NCI-H748 treated with DMSO at 0.1 percent for 48 hours (cell line): ENCODE data around the gene ELMO1.

Source experiments
- DNase-seq: peaks from one replicate; lab custom pipeline; 2025; lab: John Stamatoyannopoulos, UW

Gene ELMO1

DNA sequence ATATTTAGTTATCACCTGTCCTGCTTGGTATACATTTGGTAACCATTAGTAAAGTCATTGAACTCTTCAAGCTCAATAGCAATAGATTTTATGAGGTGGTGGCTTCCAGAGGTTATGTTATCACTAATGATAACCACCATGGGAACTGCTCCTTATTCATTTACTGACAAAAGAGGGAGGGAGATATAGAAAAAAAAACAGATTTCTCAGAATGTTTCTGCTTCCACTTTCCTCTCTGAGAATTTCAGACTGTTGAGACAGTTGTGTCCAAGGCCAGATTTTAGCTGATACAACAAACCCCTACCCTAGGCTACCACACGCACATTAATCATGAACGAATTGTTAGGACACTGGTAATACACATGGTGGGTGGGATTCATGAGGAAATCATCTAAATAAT lies 570.4 kb downstream of the ELMO1 start:
- no peak for DNase-seq

DNA sequence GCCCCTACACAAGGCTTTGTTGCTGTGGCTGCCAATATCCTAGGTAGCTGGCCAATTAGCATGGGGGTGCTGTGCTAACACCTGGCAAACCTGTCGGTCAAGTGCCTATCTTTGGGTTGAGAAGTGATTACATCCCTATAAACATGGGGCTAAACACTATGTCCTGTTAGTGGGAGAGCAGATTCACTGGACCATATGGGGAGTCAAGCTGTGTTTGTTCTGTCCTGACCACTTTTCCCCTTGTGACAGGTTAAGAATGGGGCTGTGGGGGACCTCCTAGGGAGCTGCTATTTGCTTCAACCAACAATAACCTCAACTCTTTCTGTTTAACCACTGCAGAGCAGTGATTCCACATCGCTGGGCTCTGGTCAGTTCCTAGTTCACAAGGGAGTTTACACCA lies 572.9 kb downstream of the ELMO1 start:
- DNase-seq, result peak; percentile 87

DNA sequence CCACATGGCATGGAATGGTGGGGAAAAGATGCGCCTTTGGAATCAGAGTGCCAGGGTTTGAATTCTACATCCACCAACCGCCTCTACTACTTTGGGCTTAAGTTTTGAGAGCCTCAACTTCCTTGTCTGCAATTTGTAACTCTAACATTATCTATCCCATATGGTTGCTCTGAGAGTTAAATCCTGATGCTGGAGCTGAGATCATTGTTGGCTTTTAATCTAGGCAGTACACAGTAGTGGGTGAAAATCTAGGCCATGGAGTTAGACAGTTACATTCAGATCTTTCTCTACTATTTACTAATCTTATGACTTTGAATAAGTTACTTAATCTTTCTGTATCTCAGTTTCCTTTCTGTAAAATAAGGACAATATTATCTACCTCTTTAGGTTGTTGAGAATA lies 574.6 kb downstream of the ELMO1 start:
- no peak for DNase-seq

DNA sequence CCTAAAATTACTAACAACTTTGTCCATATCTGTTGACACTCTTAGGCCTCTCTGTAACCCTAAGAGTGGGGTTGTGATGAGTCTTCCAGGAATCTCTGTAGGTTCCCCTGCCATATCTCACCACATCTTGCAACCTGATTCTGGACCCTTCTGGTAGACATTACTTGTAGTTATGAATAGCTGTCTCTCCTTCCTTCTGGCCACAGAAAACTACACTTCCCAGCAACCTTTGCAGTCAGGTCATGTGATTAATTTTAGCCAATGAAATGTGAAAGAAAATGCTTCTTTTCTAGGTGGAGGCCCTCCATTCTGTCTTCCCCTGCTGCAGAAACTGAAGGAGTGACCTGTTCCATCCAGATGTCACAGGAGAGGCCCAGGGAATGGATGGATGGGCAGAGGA lies 576.8 kb downstream of the ELMO1 start:
- no peak for DNase-seq

DNA sequence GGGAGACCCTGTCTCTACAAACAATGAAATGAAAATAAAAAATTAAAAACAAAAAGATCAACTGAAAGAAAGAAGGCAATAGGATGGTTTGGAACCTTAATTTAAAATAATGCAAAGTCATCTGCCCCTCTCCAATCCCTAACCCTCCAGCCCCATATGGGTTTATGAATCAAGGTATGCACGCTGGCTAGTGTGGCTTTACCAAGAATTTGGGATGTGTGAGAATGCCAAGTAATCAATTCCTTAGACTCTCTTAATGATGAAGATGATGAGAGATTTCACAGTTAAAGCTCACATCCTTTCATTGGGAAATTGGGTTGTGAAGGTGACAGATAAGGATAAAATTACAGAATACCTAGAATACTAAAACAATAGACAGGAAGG lies 577.3 kb downstream of the ELMO1 start:
- DNase-seq, result no peak

DNA sequence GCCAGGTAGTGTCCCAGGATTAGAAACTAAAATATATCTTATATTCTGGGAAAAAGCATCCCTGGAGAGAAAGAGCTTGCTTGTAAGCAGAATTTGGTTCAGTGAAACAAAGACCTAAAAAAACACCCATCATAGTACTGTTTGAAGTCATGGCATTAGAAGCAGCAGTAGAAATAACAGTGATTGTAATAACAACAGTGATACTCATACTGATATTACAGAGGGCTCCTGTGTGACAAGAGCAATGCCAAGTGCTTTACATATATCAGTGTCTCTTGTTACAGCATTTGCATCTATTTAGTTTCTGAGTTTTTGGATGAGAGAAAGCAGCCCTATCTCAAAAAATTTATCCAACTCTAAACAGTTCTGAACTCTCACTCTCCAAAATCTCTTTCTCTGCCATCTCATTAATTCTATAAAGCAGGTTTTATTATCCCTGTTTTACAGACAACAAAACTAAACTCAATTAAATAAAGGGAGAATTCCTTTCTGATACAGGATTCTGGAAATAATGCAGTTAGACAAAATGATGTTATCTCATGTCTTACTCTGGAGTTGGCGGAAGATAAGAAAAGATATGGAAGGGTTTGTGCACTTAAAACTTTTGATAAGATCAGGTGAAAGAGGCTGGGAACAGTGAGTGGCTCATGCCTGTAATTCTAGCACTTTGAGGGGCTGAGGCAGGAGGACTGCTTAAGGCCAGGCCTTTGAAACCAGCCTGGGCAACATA lies 577.9 kb downstream of the ELMO1 start:
- no peak for DNase-seq

DNA sequence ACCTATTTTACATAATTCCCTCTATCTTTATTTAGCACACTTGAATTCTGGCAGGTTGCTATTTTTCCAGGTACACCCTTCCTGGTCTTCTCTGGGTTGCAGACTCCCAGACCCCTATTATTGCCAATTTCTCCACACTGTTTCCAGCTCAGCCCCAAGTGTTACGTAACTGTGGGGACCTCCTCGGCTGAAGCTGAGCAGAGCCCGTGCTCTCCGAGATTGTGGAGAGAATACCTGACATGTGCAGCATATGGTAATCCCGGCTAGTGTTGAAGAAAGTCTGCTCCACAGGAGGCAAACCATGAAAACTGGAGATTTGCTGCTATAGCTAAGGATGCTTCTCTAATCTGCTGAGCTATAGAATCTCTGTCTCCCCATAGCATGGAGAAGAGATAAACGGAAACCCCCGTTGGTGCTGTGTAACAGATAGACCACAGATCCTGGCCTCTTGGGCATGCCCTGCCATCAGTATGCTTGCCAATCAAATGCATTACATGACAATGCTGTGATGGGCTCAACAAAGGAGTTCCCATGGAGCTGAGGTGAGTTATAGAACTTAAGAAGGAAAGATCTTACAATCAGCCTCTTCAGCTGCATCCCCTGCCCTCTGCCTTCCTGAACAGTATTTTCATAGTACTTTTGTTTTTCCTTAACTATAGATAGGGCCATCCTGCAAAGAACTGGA lies 579.8 kb downstream of the ELMO1 start:
- DNase-seq, result no peak

DNA sequence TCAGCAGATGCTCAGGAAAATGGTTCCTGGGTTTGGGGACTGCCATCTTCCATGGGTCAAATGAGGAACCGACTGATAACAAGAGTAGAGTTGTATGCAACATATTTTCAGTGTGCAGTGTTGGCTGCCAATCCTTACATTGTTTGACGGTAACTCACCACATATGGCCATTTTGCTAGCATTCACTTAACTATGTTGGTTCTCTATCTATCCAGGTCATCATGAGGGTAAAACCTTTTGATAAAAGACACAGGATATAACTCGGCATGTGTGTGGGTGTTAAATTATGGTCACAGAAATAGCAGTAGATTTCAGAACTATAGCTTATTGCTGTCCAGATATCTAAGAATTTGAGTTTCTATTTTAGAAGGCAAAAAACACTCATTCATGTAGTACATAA lies 583.6 kb downstream of the ELMO1 start:
- DNase-seq, result no peak

DNA sequence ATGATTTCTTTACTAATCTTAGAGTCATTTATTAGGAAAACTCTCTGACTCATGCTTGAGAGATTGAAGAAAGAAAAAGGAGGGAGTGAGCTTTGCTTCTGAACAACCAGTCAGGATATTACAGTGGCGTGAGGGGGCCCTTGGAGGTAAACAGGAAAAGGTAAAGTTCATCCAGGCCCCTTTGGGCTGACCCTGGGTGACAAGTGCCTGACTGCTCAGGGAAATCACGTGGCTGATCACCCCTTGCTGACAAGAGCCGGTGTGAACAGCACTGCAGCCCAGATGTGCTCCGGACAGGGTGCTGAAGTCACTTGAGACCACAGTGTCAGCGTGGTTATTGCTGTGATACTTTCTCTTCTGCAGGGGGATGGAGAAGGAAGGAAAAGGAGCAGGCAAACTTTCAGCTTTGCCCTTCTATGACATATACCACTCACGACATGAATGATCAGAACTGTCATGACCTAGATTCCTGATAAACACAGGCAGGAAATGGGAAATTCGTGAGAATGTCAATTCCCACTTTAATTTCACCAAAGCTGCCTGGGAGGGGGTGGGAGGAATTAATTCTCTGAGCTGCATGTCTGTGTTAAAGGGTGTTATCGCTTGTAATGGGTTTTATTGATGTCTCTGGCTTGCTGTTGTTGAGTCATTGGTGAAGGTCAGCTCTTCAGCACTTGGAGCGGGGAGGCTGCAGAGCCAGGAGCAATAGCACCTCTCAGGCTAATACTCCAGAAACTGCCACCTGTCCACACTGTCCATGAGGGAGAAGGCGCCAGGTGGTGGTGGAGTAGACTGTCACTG lies 584.6 kb downstream of the ELMO1 start:
- DNase-seq, result no peak

DNA sequence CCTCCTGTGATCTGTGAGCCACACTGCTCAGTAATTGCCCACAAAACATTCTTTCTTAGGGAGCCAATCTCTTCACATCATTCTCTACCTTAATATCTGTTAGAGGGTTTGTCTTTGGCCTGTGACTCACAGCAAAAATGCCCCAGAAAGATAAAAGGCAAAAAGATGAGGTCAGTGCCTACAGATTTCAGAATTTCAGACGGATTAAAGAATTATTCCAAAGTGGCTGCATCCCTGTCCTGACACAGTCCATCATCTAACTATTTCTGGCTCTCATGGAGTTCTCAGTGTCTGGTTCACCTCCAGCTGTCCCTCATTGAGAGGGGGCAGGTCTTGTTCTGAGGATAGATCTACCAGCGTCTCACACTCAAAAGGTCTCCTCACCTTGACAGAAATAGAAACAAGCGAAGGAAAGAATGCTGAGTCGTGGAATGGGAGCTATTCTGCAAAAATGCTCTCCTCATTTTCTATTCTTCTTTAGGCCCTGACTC lies 585.8 kb downstream of the ELMO1 start:
- DNase-seq, result no peak

DNA sequence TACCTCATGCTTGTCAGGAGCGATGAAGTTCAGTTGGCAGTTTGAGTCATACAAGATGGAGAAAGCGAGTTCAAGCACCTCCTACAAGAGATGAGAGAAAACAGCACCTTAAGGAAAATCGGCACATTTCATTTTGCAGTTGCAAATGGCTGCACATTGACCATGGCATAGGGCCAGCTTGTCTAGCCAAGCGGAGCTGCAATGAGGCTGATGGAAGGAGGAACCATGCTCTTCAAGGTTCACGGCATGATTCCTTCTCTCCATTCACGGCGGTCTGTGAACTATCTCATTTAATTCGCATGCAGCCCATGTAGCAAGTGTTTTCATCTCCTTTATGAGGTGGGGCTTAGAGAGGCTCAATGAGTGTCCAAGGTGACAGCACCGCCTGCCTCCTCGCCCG lies 587.0 kb downstream of the ELMO1 start:
- no peak for DNase-seq

DNA sequence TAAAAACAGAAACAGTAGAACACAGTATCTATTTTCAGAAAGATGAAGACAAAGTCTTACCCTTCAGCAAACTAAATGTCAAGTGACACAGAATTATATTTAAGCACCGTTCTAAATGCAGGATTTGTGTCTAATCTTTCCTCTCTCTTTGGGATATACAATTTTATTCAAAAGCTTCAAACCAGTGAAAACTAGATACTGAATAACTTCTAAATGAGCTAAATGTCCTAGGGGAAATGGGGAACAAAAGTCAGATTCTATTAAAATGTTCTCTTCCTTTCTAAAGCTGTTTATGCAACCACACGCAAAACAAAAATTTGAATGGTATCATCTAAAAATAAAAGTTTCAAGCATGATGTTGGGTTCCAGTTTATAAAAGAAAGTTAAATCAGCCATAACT lies 588.0 kb downstream of the ELMO1 start:
- DNase-seq, result no peak

DNA sequence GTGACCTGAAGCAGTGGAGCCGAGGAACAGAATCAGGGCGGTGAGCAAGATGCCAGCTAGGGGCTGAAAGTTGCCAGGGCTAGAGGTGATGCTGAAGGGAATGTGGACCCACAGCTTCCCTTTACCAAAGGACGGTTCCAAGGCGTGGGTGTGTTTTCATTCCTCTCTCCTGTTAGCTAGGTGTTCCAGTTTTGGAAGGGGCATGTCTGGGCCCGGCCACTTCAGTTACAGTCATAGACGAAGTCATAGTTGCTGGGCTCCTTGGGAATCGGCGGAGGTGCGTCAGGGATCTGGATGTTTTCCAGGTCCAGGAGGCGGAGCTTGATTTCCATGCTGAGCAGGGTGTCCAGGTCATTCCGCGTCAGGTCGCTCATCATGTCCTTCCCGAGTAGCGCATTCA lies 593.3 kb downstream of the ELMO1 start:
- DNase-seq, result no peak

DNA sequence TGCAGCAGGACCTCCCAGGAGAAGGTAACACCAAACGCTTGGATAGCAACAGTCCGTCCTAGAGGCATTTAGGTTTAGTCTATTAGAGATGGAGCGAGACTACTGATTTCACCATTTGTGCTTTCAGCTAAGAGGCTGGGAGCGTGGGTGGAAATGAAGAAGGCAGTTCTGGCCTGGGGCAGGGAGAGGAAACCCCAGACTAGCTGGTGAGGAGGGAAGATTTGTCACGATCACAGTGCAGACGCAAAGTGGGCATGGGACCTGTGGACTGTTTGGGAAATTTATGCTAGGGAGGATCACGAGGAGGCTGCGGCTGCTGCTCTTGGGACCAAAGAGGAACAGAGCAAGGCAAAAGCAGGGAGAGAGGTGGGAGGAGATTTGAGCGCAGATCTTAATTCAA lies 594.0 kb downstream of the ELMO1 start:
- no peak for DNase-seq

DNA sequence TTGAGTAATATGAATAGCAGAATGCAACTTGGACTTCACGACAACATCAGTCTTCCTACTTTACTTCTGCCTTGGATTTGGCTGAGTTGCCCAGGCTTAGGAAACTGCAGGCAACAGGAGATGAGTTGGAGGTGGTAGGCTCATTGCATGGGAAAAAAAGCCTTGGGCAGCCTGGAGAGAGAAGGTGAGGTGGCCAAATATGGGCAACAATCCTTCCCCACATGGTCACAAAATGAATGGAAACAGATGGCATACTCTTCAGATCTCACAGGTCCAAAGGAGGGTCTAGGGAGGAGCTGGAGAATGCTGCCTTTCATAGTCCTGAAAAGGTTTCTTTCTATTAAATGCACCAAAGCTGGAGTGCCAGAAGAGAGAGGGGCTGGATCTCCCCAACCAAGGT lies 595.7 kb downstream of the ELMO1 start:
- no peak for DNase-seq

DNA sequence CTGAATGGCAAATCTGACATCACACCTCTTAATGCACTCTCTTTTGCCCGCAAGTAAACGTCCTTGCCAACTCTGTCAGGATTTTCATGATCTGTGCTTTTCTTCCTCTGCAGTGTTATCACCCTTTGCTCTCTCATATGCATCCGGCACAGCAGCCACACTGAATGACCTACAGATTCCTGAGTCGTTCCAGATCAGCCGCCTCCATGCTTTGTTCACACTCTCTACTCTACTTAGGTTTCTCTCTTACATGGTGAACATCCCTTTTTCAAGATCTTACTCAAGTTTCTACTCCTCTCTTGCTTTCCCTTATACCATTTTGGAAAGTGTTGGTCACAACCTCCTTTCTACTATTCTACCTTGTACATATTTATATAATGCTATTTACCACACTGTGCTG lies 596.6 kb downstream of the ELMO1 start:
- no peak for DNase-seq

DNA sequence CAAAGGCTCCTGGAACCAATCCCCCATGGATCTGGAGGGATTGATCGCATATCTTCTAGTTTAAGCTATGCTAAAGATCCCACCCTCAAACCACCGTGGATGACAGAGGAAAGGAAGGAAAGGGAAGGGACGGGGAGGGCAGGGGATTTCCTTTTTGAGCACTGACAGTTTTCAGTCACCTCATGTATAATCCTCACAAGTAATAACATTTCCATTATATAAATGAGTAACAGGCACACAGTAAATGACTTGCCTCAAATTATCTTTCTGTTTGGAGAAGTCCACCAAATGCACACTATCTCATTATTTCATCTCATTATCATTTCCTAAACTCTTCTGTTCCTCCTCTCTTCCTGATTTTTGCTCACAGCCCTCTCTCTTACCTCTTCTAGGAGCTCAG lies 597.3 kb downstream of the ELMO1 start:
- no peak for DNase-seq

DNA sequence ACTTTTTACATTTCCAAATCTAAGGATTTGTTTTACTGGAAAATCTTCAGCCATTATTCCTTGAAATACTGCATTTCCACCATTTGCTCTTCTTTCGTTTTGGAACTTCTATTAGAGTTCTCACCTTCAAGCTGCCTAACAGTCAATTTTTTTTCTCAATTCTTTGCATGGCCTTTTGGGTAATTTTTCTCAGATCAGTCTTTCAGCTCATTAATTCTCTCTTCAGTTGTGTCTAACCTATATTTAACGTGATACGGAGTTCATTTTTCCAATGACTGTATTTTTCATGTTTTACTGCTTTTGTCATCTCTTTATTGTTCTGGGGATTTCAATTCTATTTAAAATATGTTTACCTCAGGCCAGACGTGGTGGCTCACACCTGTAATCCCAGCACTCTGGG lies 600.7 kb downstream of the ELMO1 start:
- DNase-seq, result no peak

DNA sequence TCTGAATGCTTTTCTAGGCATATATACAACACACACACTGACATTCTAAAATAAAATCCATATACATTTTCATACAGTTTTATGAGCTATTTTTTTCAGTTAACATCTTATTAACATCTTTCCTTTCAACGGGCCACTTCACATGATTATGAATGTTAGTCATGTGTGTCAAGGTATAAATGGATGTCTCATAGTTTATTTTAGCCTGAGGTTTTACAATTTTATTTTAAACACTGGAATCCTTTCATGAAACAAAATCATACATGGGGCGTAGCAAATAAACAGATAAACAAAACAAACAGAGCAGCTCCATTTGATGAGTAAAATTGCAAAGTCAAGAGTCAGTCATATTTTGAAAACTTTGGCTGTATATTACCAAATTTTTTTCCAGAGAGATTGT lies 604.3 kb downstream of the ELMO1 start:
- DNase-seq, result no peak

DNA sequence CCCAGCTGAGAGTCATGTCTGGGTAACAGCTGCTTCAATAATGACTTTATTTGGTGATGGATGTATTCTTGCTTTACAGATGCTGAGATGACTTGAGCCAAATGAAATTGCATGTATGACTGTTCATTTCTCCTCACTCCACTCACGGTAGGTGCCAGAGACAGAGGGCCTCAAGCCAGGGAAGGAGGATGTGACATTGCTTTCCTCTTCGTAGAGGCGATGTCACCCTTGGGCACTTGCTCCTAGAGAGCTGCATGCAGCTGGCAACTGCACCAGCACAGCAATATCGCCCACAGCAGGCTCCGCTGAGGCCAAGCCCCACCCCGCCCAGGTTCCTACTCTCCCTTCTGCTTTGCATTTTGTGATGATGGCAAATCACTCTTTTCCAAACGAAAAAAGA lies 607.8 kb downstream of the ELMO1 start:
- DNase-seq, result no peak

DNA sequence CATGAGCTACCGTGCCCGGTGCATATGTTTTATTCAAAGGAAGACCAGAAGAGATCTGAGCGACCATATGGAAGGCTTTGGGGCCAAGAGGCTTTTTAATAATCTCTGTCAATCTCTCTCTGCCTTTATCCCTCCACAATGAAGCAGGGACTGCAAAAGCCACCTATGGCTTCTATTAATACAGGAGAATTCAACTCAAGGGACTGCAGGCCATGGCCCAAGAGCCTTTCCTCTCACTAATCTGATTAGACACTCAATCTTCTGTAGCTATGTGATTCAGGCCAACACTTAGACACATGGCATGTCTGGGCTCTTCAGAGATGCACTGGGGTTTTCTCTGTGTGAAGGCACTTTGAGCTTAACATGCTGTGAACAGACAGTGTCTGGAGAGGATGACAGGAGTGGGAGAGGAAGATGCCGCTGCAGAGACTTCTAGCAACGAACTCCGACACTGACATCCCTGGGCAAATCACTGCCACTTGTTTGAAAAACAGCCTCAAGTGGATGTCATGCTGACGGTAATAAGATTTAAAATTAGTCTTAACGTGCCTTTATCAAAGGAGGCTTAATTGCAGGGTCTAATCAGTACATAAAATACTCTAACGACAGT lies 609.9 kb downstream of the ELMO1 start:
- DNase-seq, result no peak

DNA sequence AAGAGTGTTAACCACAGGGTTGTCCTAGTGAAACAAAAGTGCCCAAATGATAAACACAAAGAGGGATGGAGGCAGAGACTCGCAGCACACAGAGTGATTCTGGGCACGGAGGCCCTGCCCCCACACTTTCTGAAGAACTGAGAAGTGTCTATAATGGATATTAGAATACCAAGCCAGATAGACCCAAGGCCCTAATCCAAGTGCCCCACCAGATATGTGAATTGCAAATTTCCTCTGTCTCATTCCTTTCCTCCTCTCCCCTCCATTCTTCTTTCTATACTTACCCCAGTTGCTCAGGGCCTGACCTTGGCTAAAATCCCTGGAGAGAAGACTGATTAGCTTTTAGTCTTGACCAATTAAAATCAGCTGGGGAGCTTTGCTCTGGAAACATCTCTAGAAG lies 617.6 kb downstream of the ELMO1 start:
- DNase-seq, result no peak
